ENCODE results near the gene CLIP2.
"Not testable (repeated sequence)": the region's sequence is repeated elsewhere in the genome, so short reads cannot be mapped to it uniquely, and the experiment has no call there.

CLIP2 gene

DNA sequence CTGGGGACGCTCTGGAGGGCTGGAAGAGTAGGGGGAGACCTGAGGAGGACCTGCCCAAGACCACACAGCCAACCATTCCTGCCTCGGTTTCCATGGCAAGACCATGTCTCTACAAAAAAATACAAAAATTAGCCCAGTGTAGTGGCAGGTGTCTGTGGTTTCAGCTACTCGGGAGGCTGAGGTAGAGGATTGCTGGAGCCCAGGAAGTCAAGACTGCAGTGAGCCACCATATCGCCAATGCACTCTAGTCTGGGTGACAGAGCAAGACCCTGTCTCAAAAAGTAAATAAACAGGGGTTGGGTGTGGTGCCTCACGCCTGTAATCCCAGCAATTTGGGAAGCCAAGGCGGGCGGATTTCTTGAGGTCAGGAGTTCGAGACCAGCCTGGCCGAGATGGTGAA is 48.7 kb downstream of the CLIP2 start:
- no peak for DNase-seq (ENCODE audit: low spot score)

- no peak for DNase-seq (ENCODE audit: low spot score)
These were observed 49.3 kb downstream of the CLIP2 start for GRCh38 chr7:74338366-74339108.

- DNase-seq (ENCODE audit: low spot score) = not testable (repeated sequence)
These were observed 50.4 kb downstream of the CLIP2 start for GRCh38 chr7:74339648-74340047.

GRCh38 chr7:74343281-74344131 is 54.3 kb downstream of the CLIP2 start:
- peak; percentile 81 for DNase-seq (ENCODE audit: low spot score)

DNA sequence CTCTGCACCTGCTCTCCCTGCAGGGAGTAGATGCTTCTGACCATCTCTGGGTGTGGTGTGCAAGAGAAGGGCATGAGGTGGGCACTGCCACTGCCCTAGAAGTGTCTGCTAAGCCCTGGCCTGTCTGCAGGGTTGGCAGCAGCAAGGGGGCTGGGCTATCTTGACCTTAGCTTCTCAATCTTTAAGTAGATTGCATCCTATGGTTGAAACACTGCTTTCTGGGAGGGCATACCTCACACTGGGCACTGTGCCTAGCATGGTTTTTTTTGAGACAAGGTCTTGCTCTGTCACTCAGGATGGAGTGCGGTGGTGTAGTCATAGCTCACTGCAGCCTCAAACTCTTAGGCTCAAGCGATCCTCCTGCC is 54.9 kb downstream of the CLIP2 start:
- DNase-seq (ENCODE audit: low spot score) = no peak

DNA sequence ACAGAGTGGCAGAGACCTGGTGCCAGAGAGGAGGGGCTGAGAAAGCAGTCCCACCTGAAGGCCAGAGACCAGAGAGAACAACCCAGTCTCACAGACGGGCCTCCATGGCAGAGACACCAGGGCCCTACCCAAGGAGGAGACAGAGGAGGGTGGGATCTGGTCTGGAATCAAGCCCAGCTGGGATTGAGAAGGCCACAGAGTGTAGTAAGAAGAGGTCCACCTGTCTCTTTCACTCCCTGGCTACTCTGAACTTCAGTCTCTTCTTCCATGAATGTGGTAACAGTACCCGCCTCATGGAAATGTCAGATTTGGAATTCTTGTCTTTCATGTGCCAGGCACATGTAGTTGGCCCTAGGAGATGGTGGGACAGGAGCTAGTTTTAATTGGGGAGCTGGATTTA is 55.6 kb downstream of the CLIP2 start:
- no peak for DNase-seq (ENCODE audit: low spot score)

DNA sequence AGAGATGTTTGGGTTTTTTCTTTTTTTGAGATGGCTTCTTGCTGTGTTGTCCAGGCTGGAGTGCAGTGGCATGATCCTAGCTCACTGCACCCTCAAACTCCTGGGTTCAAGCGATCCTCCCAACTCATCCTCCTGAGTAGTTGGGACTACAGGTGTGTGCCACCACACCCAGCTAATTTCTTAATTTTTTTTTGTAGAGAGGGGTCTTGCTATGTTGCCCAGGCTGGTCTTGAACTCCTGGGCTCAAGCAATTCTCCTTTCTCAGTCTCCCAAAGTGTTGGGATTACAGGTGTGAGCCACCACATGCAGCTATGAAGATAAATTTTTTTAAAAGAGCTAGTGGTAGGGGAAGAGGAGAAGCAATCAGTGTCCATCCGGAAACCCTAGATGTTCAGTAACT is 56.8 kb downstream of the CLIP2 start:
- no peak for DNase-seq (ENCODE audit: low spot score)

DNA sequence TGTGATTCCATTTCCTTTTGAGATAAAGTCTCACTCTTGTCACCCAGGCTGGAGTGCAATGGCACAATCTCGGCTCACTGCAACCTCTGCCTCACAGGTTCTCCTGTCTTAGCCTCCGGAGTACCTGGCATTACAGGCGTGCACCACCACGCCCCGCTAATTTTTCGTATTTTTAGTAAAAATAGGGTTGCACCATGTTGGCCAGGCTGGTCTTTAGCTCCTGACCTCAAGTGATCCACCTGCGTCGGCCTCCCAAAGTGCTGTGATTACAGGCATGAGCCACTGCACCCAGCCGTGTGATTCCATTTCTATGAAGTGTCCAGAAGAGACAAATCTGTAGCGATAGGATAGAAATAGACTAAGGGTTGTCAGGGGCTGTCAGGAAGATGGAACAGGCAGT is 60.4 kb downstream of the CLIP2 start:
- DNase-seq (ENCODE audit: low spot score) = no peak

DNA sequence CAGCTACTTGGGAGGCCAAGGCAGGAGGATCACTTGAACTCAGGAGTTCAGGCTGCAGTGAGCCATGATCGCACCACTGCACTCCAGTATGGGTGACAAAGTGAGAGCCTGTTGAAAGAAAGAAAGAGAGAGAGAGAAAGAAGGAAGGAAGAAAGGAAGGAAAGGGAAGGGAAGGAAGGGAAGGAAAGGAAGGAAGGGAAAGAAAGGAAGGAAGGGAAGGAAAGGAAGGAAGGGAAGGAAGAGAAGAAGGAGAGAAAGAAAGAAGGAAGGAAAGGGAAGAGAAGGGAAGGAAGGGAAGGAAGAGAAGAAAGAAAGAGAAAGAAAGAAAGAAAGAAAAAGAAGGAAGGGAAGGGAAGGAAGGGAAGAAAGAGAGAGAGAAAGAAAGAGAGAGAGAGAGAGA is 61.5 kb downstream of the CLIP2 start:
- no peak for DNase-seq (ENCODE audit: low spot score)

- no peak for DNase-seq (ENCODE audit: low spot score)
These were observed 62.6 kb downstream of the CLIP2 start for GRCh38 chr7:74351836-74352235.

GRCh38 chr7:74352551-74353138 is 63.4 kb downstream of the CLIP2 start:
- not testable (repeated sequence) for DNase-seq (ENCODE audit: low spot score)

DNA sequence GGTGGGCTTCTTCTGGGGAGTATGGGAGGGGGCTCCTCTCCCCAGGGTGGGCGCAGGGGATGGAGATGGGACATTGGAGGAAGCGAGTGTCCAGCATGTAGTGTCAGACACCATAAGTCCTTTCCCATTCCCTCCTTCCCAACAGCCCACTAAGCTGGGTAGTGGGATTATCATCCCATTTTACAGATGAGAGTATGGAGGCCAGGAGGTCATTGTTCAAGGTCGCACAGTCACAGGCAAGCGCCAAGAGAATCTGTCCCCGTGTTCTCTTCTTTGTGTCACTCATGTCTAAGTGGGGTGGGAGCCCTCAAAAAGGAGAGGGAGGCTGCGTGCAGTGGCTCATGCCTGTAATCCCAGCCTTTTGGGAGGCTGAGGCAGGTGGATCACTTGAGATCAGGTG is 64.8 kb downstream of the CLIP2 start:
- DNase-seq (ENCODE audit: low spot score) = no peak

DNA sequence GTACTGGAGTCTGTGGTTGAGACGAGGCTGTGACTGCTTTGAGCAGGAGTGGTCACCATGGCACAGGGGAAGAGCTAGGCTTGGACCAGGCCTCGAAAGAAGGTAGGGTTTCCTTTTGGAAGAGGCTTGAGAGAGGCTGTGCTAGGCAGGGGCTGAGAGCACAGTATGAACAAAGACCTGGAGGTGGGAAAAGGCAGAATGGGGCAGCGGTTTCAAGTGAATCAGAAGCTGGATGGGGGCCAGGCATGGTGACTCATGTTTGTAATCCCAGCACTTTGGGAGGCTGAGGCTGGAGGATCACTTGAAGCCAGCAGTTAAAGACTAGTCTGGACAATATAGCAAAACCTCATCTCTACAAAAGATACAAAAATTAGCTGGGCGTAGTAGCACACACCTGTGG is 65.9 kb downstream of the CLIP2 start:
- peak; percentile 86 for DNase-seq (ENCODE audit: low spot score)

DNA sequence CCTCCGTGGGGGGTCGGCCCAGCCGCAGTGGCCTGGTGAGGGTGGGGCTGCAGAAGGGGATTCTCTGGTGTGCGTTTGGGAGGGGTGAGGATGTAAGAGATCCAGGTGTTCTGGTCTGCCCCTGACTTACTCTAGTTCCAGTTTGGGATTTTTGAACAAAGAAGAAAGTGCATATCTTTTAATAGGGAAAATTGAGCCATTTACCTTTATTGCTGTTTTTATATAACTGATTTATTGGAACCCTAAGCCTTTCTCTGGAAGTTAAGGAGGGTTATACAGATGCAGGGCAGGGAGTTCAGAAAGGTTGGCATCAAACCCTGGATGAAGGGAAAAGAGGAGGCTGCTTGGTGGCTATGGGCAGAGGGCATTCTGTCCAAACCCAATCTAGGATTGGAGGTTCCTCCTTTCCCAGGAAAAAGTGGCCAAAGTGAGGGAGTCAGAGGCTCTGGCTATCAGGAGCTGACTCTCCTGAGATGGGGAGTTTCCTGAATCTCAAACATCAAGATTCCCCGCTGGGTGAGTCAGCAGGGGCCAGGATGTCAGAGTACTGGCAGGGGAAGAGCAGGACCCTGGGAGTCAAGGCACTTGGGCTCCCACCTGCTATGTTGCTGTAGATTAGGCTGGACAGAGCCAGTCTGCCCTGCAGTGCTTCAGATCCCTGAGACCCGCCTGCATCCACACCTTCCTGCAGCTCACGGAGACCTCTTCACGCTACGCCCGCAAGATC is 67.5 kb downstream of the CLIP2 start:
- DNase-seq (ENCODE audit: low spot score) = no peak

DNA sequence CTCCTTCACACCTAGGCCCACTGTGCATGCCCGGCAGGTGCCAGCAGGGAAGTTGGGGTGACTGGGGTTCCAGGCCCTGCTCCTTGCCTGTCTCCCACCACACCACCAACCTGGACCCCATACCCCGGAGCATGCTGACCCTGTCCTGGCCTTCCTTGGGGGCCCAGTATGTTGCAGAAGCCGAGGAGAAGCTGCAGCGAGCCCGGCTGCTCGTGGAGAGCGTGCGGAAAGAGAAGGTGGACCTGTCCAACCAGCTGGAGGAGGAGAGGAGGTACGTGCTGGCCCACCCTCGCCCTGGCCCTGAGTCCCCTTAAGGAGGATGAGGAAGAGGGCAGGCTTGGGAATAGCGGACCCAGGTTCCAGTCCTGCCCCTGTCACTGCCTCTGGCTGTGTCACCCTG is 70.8 kb downstream of the CLIP2 start:
- DNase-seq (ENCODE audit: low spot score) = no peak

DNA sequence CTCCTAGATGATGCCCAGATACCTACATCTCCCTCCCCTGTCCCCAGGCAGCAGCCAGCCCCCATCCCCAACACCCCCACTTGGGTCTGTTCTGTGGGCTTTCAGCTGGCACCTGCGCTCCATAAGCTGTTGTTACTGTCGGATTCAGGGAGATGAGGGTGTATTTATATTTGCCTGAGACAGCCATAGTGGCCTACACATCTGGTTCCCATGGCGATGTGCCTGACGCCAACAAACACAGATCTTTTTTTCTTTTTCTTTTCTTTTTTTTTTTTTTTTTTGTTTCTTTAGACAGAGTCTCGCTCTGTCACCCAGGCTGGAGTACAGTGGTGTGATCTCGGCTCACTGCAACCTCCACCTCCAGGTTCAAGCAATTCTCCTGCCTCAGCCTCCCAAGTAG is 73.1 kb downstream of the CLIP2 start:
- DNase-seq (ENCODE audit: low spot score) = no peak

DNA sequence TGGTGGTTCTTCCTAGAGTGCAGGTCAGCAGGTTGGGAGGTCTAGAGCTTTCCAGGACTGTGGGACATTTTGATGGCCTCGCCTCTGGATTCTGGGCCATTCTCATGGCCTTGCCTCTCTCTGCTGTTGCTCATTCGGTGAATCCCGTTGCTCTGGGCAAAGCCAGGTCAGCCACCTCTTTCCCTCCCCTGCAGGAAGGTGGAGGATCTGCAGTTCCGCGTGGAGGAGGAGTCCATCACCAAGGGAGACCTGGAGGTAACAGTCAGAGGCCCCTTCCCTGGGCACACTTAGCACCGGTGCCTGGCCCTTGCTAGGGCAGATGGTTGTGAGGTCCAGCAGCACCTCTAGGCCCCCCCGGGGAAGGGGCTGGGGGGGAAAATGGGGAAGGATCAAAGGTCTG is 74.9 kb downstream of the CLIP2 start:
- no peak for DNase-seq (ENCODE audit: low spot score)

GRCh38 chr7:74365322-74366022 is 76.3 kb downstream of the CLIP2 start:
- peak; percentile 92 for DNase-seq (ENCODE audit: low spot score)

- no peak for DNase-seq (ENCODE audit: low spot score)
These were observed 82.5 kb downstream of the CLIP2 start for GRCh38 chr7:74371381-74372341.

DNA sequence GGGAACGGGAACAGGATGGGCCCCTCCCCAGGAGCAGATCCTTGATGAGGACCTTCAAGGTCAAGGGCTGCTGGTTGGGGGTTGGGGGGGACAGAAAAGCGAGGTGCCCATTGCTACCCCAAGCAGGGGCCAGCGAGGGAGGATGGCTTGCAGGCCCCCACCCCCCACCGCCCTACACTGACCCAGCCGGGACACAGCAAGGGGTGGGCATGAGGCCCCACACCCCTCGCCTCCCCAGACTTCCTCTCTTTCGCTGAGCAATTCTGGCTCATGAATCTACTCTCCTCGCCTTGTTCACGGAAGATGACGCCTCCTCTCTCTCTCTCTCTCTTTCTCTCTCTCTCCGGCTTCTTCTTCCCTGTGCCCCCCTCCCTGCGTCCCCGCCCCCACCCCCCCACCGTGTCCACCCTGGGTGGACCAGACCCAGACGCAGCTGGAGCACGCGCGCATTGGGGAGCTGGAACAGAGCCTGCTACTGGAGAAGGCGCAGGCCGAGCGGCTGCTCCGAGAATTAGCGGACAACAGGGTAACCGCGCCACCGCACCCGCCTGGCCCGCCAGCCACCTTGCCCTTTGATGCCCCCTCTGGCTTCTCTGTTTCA is 83.4 kb downstream of the CLIP2 start:
- DNase-seq (ENCODE audit: low spot score) = no peak

Measured in COLO829 (cell line).